Astrocyte (in vitro differentiated cells and primary cell): ENCODE measurements around the gene PBRM1. TPM values are rescaled to one million over a fixed set of nuclear protein-coding genes. Genes with fewer than 3 reads are reported as not detected.
"Not testable (repeated sequence)": the region's sequence is repeated elsewhere in the genome, so short reads cannot be mapped to it uniquely, and the experiment has no call there.

Experiments used
- DNase-seq: peaks from one replicate; pipeline ENCODE4 v3.0.0-alpha.2; 2010; ENCODE audit warnings: low read depth
- FAIRE-seq: peaks from 2 replicates; lab custom pipeline; 2011; peaks lifted over from hg19 to GRCh38; lab: Jason Lieb, UNC
- H2AFZ ChIP-seq: 2 replicates; pipeline ENCODE4 v1.6.0; 2012; ENCODE audit warnings: low read depth, low read length, inconsistent platforms
- H3K27ac ChIP-seq: 2 replicates; pipeline ENCODE4 v1.5.1; 2011; ENCODE audit warnings: low read depth, low read length, inconsistent platforms
- H3K27me3 ChIP-seq: 2 replicates; pipeline ENCODE4 v1.6.0; 2011; ENCODE audit warnings: low read length, inconsistent platforms; ENCODE audit not compliant: insufficient read depth
- H3K36me3 ChIP-seq: 2 replicates; pipeline ENCODE4 v1.5.1; 2011; ENCODE audit warnings: low read length, inconsistent platforms; ENCODE audit not compliant: insufficient read depth
- H3K4me1 ChIP-seq: 2 replicates; pipeline ENCODE4 v1.5.1; 2011; ENCODE audit warnings: low read length, inconsistent platforms; ENCODE audit not compliant: insufficient read depth
- H3K4me2 ChIP-seq: 2 replicates; pipeline ENCODE4 v1.6.0; 2012; ENCODE audit warnings: low read length, inconsistent platforms
- H3K4me3 ChIP-seq: 2 replicates; pipeline ENCODE4 v1.5.1; 2011; ENCODE audit warnings: low read depth, mild to moderate bottlenecking, low read length, inconsistent platforms; ENCODE audit not compliant: insufficient read depth
- H3K79me2 ChIP-seq: 2 replicates; pipeline ENCODE4 v1.6.0; 2012; ENCODE audit warnings: mild to moderate bottlenecking, low read length, inconsistent platforms; ENCODE audit not compliant: insufficient read depth
- H3K9ac ChIP-seq: 2 replicates; pipeline ENCODE4 v1.6.0; 2012; ENCODE audit warnings: mild to moderate bottlenecking, low read length, inconsistent platforms
- H3K9me3 ChIP-seq: 2 replicates; pipeline ENCODE4 v1.5.1; 2012; ENCODE audit warnings: low read depth, mild to moderate bottlenecking, low read length, inconsistent platforms; ENCODE audit not compliant: insufficient read depth
- H4K20me1 ChIP-seq: 2 replicates; pipeline ENCODE4 v1.6.0; 2012; ENCODE audit warnings: low read length, inconsistent platforms; ENCODE audit not compliant: insufficient read depth
- H3K27ac Mint-ChIP-seq: one replicate; pipeline ENCODE4 v1.8.0; 2021; ENCODE audit warnings: mild to moderate bottlenecking, mixed read lengths; ENCODE audit not compliant: unreplicated experiment
- H3K27me3 Mint-ChIP-seq: one replicate; pipeline ENCODE4 v1.8.0; 2021; ENCODE audit warnings: low read depth, mixed read lengths; ENCODE audit not compliant: unreplicated experiment
- H3K36me3 Mint-ChIP-seq: one replicate; pipeline ENCODE4 v1.8.0; 2021; ENCODE audit warnings: low read depth, mixed read lengths; ENCODE audit not compliant: unreplicated experiment
- H3K4me1 Mint-ChIP-seq: one replicate; pipeline ENCODE4 v1.8.0; 2021; ENCODE audit warnings: low read depth, mixed read lengths; ENCODE audit not compliant: unreplicated experiment
- H3K4me3 Mint-ChIP-seq: one replicate; pipeline ENCODE4 v1.8.0; 2021; ENCODE audit warnings: mild to moderate bottlenecking, moderate library complexity, mixed read lengths; ENCODE audit not compliant: unreplicated experiment
- H3K9me3 Mint-ChIP-seq: one replicate; pipeline ENCODE4 v1.8.0; 2021; ENCODE audit warnings: mild to moderate bottlenecking, mixed read lengths; ENCODE audit not compliant: unreplicated experiment
- EZH2 ChIP-seq: IDR thresholded peaks from 2 replicates; pipeline ENCODE4 v1.6.1; 2012; ENCODE audit warnings: mild to moderate bottlenecking, low read length, inconsistent platforms; ENCODE audit not compliant: insufficient read depth
- total RNA-seq: library from RNA; stranded (reverse); gene quantifications from 2 replicates; pipeline ENCODE4 v1.2.1, GENCODE V29; 2021
- TF ChIP-seq, protein P1 (sequence below): IDR thresholded peaks from 2 replicates; pipeline ENCODE4 v1.5.1; 2011; ENCODE audit warnings: low read depth, mild to moderate bottlenecking, inconsistent platforms, low read length, moderate library complexity; ENCODE audit not compliant: insufficient read depth

PBRM1 gene
- total RNA-seq, 1 donor from 2014 or later: 54.5 TPM

- H2AFZ ChIP-seq: no peak overlapping the region
- peaks cover 31% of the 10 kb centered on the region for H3K4me1 Mint-ChIP-seq
- H3K36me3 Mint-ChIP-seq: peaks cover 8% of the 10 kb centered on the region
- peaks cover 46% of the 10 kb centered on the region for H3K36me3 ChIP-seq
- no peak overlapping the region for H3K4me3 ChIP-seq
- no peak overlapping the region for H3K27ac ChIP-seq
- H3K4me3 Mint-ChIP-seq: no peak overlapping the region
- no peak for DNase-seq
- no peaks in the 10 kb centered on the region for H3K27me3 ChIP-seq
- peaks cover 85% of the 10 kb centered on the region for H3K79me2 ChIP-seq
- H3K27ac Mint-ChIP-seq: no peak overlapping the region
- no peaks in the 10 kb centered on the region for H3K9me3 Mint-ChIP-seq
- no peak overlapping the region for H3K9ac ChIP-seq
- H3K27me3 Mint-ChIP-seq: no peaks in the 10 kb centered on the region
- TF ChIP-seq EZH2: no peak
- FAIRE-seq: peak; percentile 37
- H3K4me1 ChIP-seq: peaks cover 26% of the 10 kb centered on the region
- no peak overlapping the region for H3K4me2 ChIP-seq
- H4K20me1 ChIP-seq: peaks cover 36% of the 10 kb centered on the region
- no peaks in the 10 kb centered on the region for H3K9me3 ChIP-seq
Measured at GRCh38 chr3:52679811-52680210, 5.9 kb downstream of the PBRM1 start.

- H3K4me3 ChIP-seq: no peak overlapping the region
- H3K9me3 ChIP-seq: no peaks in the 10 kb centered on the region
- H3K4me1 ChIP-seq: peaks cover 20% of the 10 kb centered on the region
- no peaks in the 10 kb centered on the region for H3K27me3 Mint-ChIP-seq
- no peak for FAIRE-seq
- H3K79me2 ChIP-seq: peaks cover 81% of the 10 kb centered on the region
- H3K4me2 ChIP-seq: no peak overlapping the region
- TF ChIP-seq, protein P1, sequence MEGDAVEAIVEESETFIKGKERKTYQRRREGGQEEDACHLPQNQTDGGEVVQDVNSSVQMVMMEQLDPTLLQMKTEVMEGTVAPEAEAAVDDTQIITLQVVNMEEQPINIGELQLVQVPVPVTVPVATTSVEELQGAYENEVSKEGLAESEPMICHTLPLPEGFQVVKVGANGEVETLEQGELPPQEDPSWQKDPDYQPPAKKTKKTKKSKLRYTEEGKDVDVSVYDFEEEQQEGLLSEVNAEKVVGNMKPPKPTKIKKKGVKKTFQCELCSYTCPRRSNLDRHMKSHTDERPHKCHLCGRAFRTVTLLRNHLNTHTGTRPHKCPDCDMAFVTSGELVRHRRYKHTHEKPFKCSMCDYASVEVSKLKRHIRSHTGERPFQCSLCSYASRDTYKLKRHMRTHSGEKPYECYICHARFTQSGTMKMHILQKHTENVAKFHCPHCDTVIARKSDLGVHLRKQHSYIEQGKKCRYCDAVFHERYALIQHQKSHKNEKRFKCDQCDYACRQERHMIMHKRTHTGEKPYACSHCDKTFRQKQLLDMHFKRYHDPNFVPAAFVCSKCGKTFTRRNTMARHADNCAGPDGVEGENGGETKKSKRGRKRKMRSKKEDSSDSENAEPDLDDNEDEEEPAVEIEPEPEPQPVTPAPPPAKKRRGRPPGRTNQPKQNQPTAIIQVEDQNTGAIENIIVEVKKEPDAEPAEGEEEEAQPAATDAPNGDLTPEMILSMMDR: no peak
- no peak for TF ChIP-seq EZH2
- no peak for DNase-seq
- H3K27me3 ChIP-seq: no peaks in the 10 kb centered on the region
- no peak overlapping the region for H3K4me3 Mint-ChIP-seq
- peaks cover 26% of the 10 kb centered on the region for H3K4me1 Mint-ChIP-seq
- peaks cover 8% of the 10 kb centered on the region for H3K36me3 Mint-ChIP-seq
- H4K20me1 ChIP-seq: peaks cover 36% of the 10 kb centered on the region
- no peak overlapping the region for H3K9ac ChIP-seq
- no peak overlapping the region for H3K27ac ChIP-seq
- H2AFZ ChIP-seq: no peak overlapping the region
- no peaks in the 10 kb centered on the region for H3K9me3 Mint-ChIP-seq
- H3K36me3 ChIP-seq: peaks cover 46% of the 10 kb centered on the region
- no peak overlapping the region for H3K27ac Mint-ChIP-seq
Measured at GRCh38 chr3:52679199-52679538, 6.5 kb downstream of the PBRM1 start.

DNA sequence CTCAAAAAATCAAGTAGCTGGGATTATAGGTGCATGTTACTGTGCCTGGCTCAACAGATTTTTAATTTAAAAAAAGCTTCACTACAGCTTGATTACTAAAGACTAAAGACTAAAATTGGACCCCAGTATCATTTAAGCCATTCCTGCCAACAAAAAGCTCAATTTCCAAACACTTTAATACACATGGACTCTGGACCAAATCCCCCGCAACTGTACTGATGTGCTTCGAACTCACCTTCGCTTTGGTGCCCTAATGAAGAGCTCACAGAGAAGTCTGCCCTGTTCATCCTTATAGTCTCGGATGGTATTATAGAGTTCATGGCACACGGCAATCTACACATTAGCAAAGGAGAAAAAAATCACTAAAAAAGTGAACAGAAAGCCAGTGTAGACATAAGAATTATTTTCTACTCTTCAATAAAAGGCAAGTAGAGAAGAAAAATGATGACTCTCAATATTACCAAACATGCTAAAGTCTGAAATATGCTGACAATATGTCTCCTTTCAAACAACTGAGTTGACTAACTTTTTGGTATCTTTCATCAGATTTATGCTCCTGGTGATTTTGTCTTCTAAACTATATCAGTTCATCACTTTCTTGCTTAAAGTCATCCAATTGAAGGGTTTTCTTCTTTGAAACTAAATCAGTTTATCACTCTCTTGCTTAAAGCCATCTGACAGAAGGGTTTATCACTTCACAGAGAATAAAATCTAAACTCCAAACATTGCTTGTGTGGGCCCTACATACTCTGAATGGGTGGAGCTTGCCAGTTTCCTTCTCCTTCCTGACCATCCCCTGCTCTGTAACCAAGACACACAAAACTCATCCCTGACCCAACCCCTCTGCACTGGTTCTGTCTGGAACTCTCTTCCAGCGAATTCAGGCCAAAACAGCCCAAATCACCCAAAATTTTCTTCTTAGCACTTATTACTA lies 7.2 kb downstream of the PBRM1 start:
- Histone ChIP-seq H3K36me3 (peaks cover 46% of the 10 kb centered on the region), H3K27me3 (no peaks in the 10 kb centered on the region)

DNA sequence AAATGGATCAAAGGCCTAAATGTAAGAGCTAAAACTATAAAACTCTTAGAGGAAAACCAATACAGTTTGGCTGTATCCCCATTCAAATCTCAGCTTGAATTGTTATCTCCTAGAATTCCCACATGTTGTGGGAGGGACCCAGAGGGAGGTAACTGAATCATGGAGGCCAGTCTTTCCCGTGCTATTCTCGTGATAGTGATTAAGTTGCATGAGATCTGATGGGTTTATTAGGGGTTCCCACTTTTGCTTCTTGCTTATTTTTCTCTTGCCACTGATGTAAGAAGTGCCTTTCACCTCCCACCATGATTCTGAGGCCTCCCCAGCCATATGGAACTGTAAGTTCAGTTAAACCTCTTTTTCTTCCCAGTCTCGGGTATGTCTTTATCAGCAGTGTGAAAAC lies 9.5 kb downstream of the PBRM1 start:
- DNase-seq, H3K27me3 ChIP-seq, H3K9ac ChIP-seq, FAIRE-seq, H2AFZ ChIP-seq, H3K27ac ChIP-seq, H3K27ac Mint-ChIP-seq, H3K9me3 ChIP-seq, H3K27me3 Mint-ChIP-seq, H3K9me3 Mint-ChIP-seq, H3K4me3 ChIP-seq, H3K4me3 Mint-ChIP-seq, H3K4me2 ChIP-seq: not testable (repeated sequence)
- Histone ChIP-seq H3K4me1 (peaks cover 15% of the 10 kb centered on the region), H3K36me3 (peaks cover 45% of the 10 kb centered on the region), H4K20me1 (peaks cover 17% of the 10 kb centered on the region), H3K79me2 (peaks cover 51% of the 10 kb centered on the region)
- peaks cover 18% of the 10 kb centered on the region for H3K4me1 Mint-ChIP-seq
- H3K36me3 Mint-ChIP-seq: peaks cover 12% of the 10 kb centered on the region

More for the DNA sequence above, 7.2 kb downstream of the PBRM1 start:
- Histone ChIP-seq H3K4me1 (peaks cover 17% of the 10 kb centered on the region), H3K27ac (no peak overlapping the region), H2AFZ (no peak overlapping the region), H3K9ac (no peak overlapping the region), H3K79me2 (peaks cover 74% of the 10 kb centered on the region), H4K20me1 (peaks cover 32% of the 10 kb centered on the region), H3K4me3 (no peak overlapping the region), H3K4me2 (no peak overlapping the region), H3K9me3 (no peaks in the 10 kb centered on the region)
- Mint-ChIP-seq H3K36me3 (peaks cover 8% of the 10 kb centered on the region), H3K27me3 (no peaks in the 10 kb centered on the region), H3K4me3 (peak overlapping the region; percentile 52), H3K9me3 (no peaks in the 10 kb centered on the region), H3K27ac (no peak overlapping the region), H3K4me1 (peaks cover 22% of the 10 kb centered on the region)
- DNase-seq (no peak), FAIRE-seq (no peak)
- no peak for TF ChIP-seq EZH2
- TF ChIP-seq, protein P1: no peak
